ENCODE measurements around the gene IL36RN.
A peak's percentile ranks its signal among the peaks of the same experiment; 100 is the strongest.

Gene IL36RN

GRCh38 chr2:113061241-113061640, 2.2 kb downstream of the IL36RN start:
- no peaks in the 10 kb centered on the region for H3K79me2 ChIP-seq
- no peak overlapping the region for H3K27ac ChIP-seq
- no peaks in the 10 kb centered on the region for H3K9me3 ChIP-seq (ENCODE audit: control insufficient read depth, low read length)
- no peak overlapping the region for H2AFZ ChIP-seq
- no peak overlapping the region for H3K9ac ChIP-seq
- no peaks in the 10 kb centered on the region for H3K36me3 ChIP-seq (ENCODE audit: control insufficient read depth, insufficient read depth, low read length)
- no peaks in the 10 kb centered on the region for H3K4me1 ChIP-seq
- H3K4me2 ChIP-seq (ENCODE audit: low read length), result no peak overlapping the region
- TF ChIP-seq CTCF (IDR thresholded peaks at IDR 0.05), result no peak
- H3K27me3 ChIP-seq (ENCODE audit: control insufficient read depth, insufficient read depth, low read length), result no peaks in the 10 kb centered on the region
- no peak overlapping the region for H3K4me3 ChIP-seq (ENCODE audit: low read depth, low read length)

GRCh38 chr2:113061896-113062770, 3.1 kb downstream of the IL36RN start:
- Histone ChIP-seq H3K9ac (no peak overlapping the region), H3K9me3 (ENCODE audit: control insufficient read depth, low read length) (no peaks in the 10 kb centered on the region), H3K36me3 (ENCODE audit: control insufficient read depth, insufficient read depth, low read length) (no peaks in the 10 kb centered on the region), H3K4me2 (ENCODE audit: low read length) (peak overlapping the region; percentile 13), H3K79me2 (no peaks in the 10 kb centered on the region), H3K4me1 (no peaks in the 10 kb centered on the region), H3K4me3 (ENCODE audit: low read depth, low read length) (no peak overlapping the region), H2AFZ (no peak overlapping the region), H3K27me3 (ENCODE audit: control insufficient read depth, insufficient read depth, low read length) (no peaks in the 10 kb centered on the region), H3K27ac (no peak overlapping the region)
- no peak for TF ChIP-seq CTCF (IDR thresholded peaks at IDR 0.05)

- H3K4me1 ChIP-seq, result no peaks in the 10 kb centered on the region
- H2AFZ ChIP-seq, result no peak overlapping the region
- H3K27ac ChIP-seq, result no peak overlapping the region
- no peaks in the 10 kb centered on the region for H3K79me2 ChIP-seq
- no peak overlapping the region for H3K4me2 ChIP-seq (ENCODE audit: low read length)
- no peaks in the 10 kb centered on the region for H3K27me3 ChIP-seq (ENCODE audit: control insufficient read depth, insufficient read depth, low read length)
- H3K9ac ChIP-seq, result no peak overlapping the region
- no peaks in the 10 kb centered on the region for H3K9me3 ChIP-seq (ENCODE audit: control insufficient read depth, low read length)
- no peak overlapping the region for H3K4me3 ChIP-seq (ENCODE audit: low read depth, low read length)
- TF ChIP-seq CTCF (IDR thresholded peaks at IDR 0.05), result no peak
- no peaks in the 10 kb centered on the region for H3K36me3 ChIP-seq (ENCODE audit: control insufficient read depth, insufficient read depth, low read length)
These were observed 5.3 kb downstream of the IL36RN start for GRCh38 chr2:113064281-113064680.

- H3K79me2 ChIP-seq, result no peaks in the 10 kb centered on the region
- no peak for TF ChIP-seq CTCF (IDR thresholded peaks at IDR 0.05)
- no peak overlapping the region for H3K27ac ChIP-seq
- no peaks in the 10 kb centered on the region for H3K9me3 ChIP-seq (ENCODE audit: control insufficient read depth, low read length)
- no peaks in the 10 kb centered on the region for H3K36me3 ChIP-seq (ENCODE audit: control insufficient read depth, insufficient read depth, low read length)
- no peak overlapping the region for H3K4me2 ChIP-seq (ENCODE audit: low read length)
- no peak overlapping the region for H3K9ac ChIP-seq
- H3K4me1 ChIP-seq, result no peaks in the 10 kb centered on the region
- no peak overlapping the region for H3K4me3 ChIP-seq (ENCODE audit: low read depth, low read length)
- no peak overlapping the region for H2AFZ ChIP-seq
- no peaks in the 10 kb centered on the region for H3K27me3 ChIP-seq (ENCODE audit: control insufficient read depth, insufficient read depth, low read length)
These were observed 5.9 kb downstream of the IL36RN start for GRCh38 chr2:113064898-113065297.

GRCh38 chr2:113067681-113068080, 8.7 kb downstream of the IL36RN start, which contains the start of gene IL1F10:
Gene IL1F10 (plus strand): TSS chr2:113067970. CDS start chr2:113072739, 4,769 bp downstream.
- H3K9me3 ChIP-seq (ENCODE audit: control insufficient read depth, low read length), result no peaks in the 10 kb centered on the region
- TF ChIP-seq CTCF (IDR thresholded peaks at IDR 0.05), result no peak
- H3K27ac ChIP-seq, result no peak within 1 kb of the TSS
- H2AFZ ChIP-seq, result no peak within 1 kb of the TSS
- no peaks in the 10 kb centered on the region for H3K36me3 ChIP-seq (ENCODE audit: control insufficient read depth, insufficient read depth, low read length)
- H3K27me3 ChIP-seq (ENCODE audit: control insufficient read depth, insufficient read depth, low read length), result no peaks in the 10 kb centered on the region
- no peak within 1 kb of the TSS for H3K4me2 ChIP-seq (ENCODE audit: low read length)
- H3K4me3 ChIP-seq (ENCODE audit: low read depth, low read length), result no peak within 1 kb of the TSS
- H3K4me1 ChIP-seq, result no peaks in the 10 kb centered on the region
- no peaks in the 10 kb centered on the region for H3K79me2 ChIP-seq
- no peak within 1 kb of the TSS for H3K9ac ChIP-seq
